K562 (cell line): ENCODE results near the gene SNX19. TPM values are rescaled to one million over a fixed set of nuclear protein-coding genes. Genes with fewer than 3 reads are reported as not detected.

Experiments
- ATAC-seq: fragments of 200-7000 bp; cut with Tn5 transposase; 3 replicates; pipeline ENCODE4 v1.9.1; 2020; ENCODE audit warnings: moderate library complexity
- BruUV-seq: library from RNA; stranded (reverse); fragments of 400-500 nt; replicated peaks from 2 replicates; lab custom pipeline; 2021; lab: Mats Ljungman, UMichigan
- CTCF ChIA-PET: fragments of 300-600 bp; formaldehyde crosslinking; extraction: SDS; loops from one replicate; lab custom pipeline; 2021; ENCODE audit warnings: low intra/inter-chr PET ratio; lab: Yijun Ruan, JAX
- POLR2A ChIA-PET: fragments of 300-600, 350-650 bp; sonication (Branson Sonifier 250); formaldehyde crosslinking; extraction: SDS; loops from one replicate; lab custom pipeline; 2021; ENCODE audit warnings: antibody characterized with exemption, inconsistent platforms; lab: Yijun Ruan, JAX
- DNase-seq, 4 experiments: peaks; one replicate each; pipeline versions ENCODE4 v3.0.0 to v3.0.0-alpha.2; 2011 to 2018; ENCODE audit warnings: low spot score in 3 of 4, mixed read lengths in 3 of 4; ENCODE audit errors: extremely low read depth in 1 of 4
- FAIRE-seq: peaks from 2 replicates; lab custom pipeline; 2011; peaks lifted over from hg19 to GRCh38; lab: Jason Lieb, UNC
- H2AFZ ChIP-seq: 2 replicates; pipeline ENCODE4 v1.6.0; 2011; ENCODE audit warnings: low read depth, low read length, control low read depth, inconsistent platforms
- H3K27ac ChIP-seq: fragments of 200-600 bp; 3 replicates; pipeline ENCODE4 v1.8.0; 2011; ENCODE audit warnings: low read depth, mild to moderate bottlenecking, control low read depth, inconsistent platforms, low read length, moderate library complexity, mixed read lengths; ENCODE audit errors: extremely low read depth
- H3K27me3 ChIP-seq, 2 experiments: fragments of 300-600 bp in 1 of 2; 2 replicates in 1 of 2; 3 replicates in 1 of 2; pipeline versions ENCODE4 v1.6.0 to v1.8.0; 2011; ENCODE audit warnings: inconsistent platforms in 2 of 2, low read length in 2 of 2, mild to moderate bottlenecking in 1 of 2, mixed read lengths in 1 of 2, moderate library complexity in 1 of 2; ENCODE audit not compliant: control insufficient read depth in 2 of 2, insufficient read depth in 2 of 2
- H3K36me3 ChIP-seq: fragments of 300-600 bp; 3 replicates; pipeline ENCODE4 v1.8.0; 2011; ENCODE audit warnings: mild to moderate bottlenecking, low read length, inconsistent platforms; ENCODE audit not compliant: control insufficient read depth, insufficient read depth
- H3K4me1 ChIP-seq, 2 experiments: fragments of 200-600 bp in 1 of 2; replicated peaks in 1 of 2; 2 replicates in 1 of 2; 3 replicates in 1 of 2; pipeline versions ENCODE4 v1.5.1 to v1.8.0; 2011; ENCODE audit warnings: inconsistent platforms in 2 of 2, low read length in 2 of 2, mild to moderate bottlenecking in 1 of 2, mixed read lengths in 1 of 2, moderate library complexity in 1 of 2; ENCODE audit not compliant: control insufficient read depth in 2 of 2, insufficient read depth in 2 of 2
- H3K4me2 ChIP-seq: 2 replicates; pipeline ENCODE4 v1.6.1; 2011; ENCODE audit warnings: low read length, control low read depth, inconsistent platforms, mixed read lengths; ENCODE audit not compliant: insufficient read depth
- H3K4me3 ChIP-seq: fragments of 200-600 bp; sonication (generic), shearing (Covaris generic); 2 replicates; pipeline ENCODE4 v1.5.1; 2016; ENCODE audit warnings: control low read depth, inconsistent platforms
- H3K79me2 ChIP-seq: fragments of 200-600 bp; 3 replicates; pipeline ENCODE4 v1.8.0; 2011; ENCODE audit warnings: low read length, inconsistent platforms; ENCODE audit not compliant: control insufficient read depth, insufficient read depth
- H3K9ac ChIP-seq, 2 experiments: 2 replicates each; pipeline versions ENCODE4 v1.6.0 to v1.6.1; 2011; ENCODE audit warnings: low read depth in 2 of 2, low read length in 2 of 2, control low read depth in 1 of 2, inconsistent platforms in 1 of 2, mild to moderate bottlenecking in 1 of 2, mixed read lengths in 1 of 2; ENCODE audit not compliant: insufficient read depth in 1 of 2
- H3K9me1 ChIP-seq: one replicate; pipeline ENCODE4 v1.6.0; 2011; ENCODE audit warnings: inconsistent platforms, mild to moderate bottlenecking, low read length, moderate library complexity; ENCODE audit not compliant: control insufficient read depth, insufficient read depth
- H3K9me3 ChIP-seq: replicated peaks from 2 replicates; pipeline ENCODE4 v1.5.1; 2011; ENCODE audit warnings: low read depth, low read length, inconsistent platforms; ENCODE audit not compliant: control insufficient read depth, insufficient read depth
- H4K20me1 ChIP-seq: replicated peaks from 2 replicates; pipeline ENCODE4 v1.6.1; 2011; ENCODE audit warnings: low read length, inconsistent platforms, mixed read lengths; ENCODE audit not compliant: control insufficient read depth, insufficient read depth
- ETV1 ChIP-seq: fragments of 450-650 bp; conservative IDR thresholded peaks from 2 replicates; pipeline ENCODE4 v1.6.1; 2016; ENCODE audit warnings: missing genetic modification characterization, control low read depth, low read depth, missing compliant biosample characterization
- HLTF ChIP-seq: fragments of 450-650 bp; IDR thresholded peaks from 2 replicates; pipeline ENCODE4 v1.6.1; 2016
- NONO ChIP-seq, 2 experiments: fragments of 200-400 bp in 1 of 2; fragments of 450-650 bp in 1 of 2; formaldehyde crosslinking in 1 of 2; IDR thresholded peaks; 2 replicates each; pipeline ENCODE4 v1.6.1; 2017; ENCODE audit warnings: low read depth in 2 of 2, mild to moderate bottlenecking in 2 of 2, moderate library complexity in 2 of 2, low read length in 1 of 2
- PML ChIP-seq: IDR thresholded peaks from 2 replicates; pipeline ENCODE4 v1.6.1; 2012; ENCODE audit warnings: low read length, inconsistent platforms
- SMAD1 ChIP-seq: fragments of 150-350 bp; IDR thresholded peaks from 2 replicates; pipeline ENCODE4 v1.6.1; 2014; ENCODE audit warnings: low read length, low read depth; ENCODE audit not compliant: partially characterized antibody
- TBL1XR1 ChIP-seq, 2 experiments: IDR thresholded peaks; 2 replicates each; pipeline ENCODE4 v1.6.1; 2012; ENCODE audit warnings: improper control_type of control experiment in 2 of 2, low read length in 2 of 2, mild to moderate bottlenecking in 1 of 2
- YBX1 ChIP-seq: fragments of 450-650 bp; IDR thresholded peaks from 2 replicates; pipeline ENCODE4 v1.7.1; 2016; ENCODE audit warnings: mild to moderate bottlenecking
- YY1 ChIP-seq, 3 experiments: IDR thresholded peaks; 2 replicates each; pipeline ENCODE4 v1.6.1; 2011; ENCODE audit warnings: low read length in 2 of 3, mild to moderate bottlenecking in 2 of 3, moderate library complexity in 2 of 3, borderline replicate concordance in 1 of 3, control low read depth in 1 of 3, low read depth in 1 of 3; ENCODE audit not compliant: insufficient read depth in 3 of 3, insufficient replicate concordance in 2 of 3, control insufficient read depth in 1 of 3, insufficient read length in 1 of 3; ENCODE audit errors: extremely low read depth in 1 of 3
- ZFX ChIP-seq: sonication (generic); formaldehyde crosslinking; IDR thresholded peaks from 2 replicates; pipeline ENCODE4 v1.8.0; 2022; ENCODE audit warnings: mild to moderate bottlenecking, missing genetic modification reagents, moderate library complexity
- ZNF395 ChIP-seq: fragments of 200-800 bp; sonication (Bioruptor generic); IDR thresholded peaks from 2 replicates; pipeline ENCODE4 v1.6.1; 2017; ENCODE audit warnings: missing genetic modification characterization, missing compliant biosample characterization
- ZNF79 ChIP-seq: fragments of 250-450 bp; sonication (Bioruptor Pico); IDR thresholded peaks from 2 replicates; pipeline ENCODE4 v1.4.0; 2020; ENCODE audit warnings: low read depth, mild to moderate bottlenecking, moderate library complexity
- WGBS: fragments of 100-300 bp; shearing (Covaris generic); methylation state at CpG from one replicate; pipeline ENCODE4 v1.1.6; 2016; ENCODE audit warnings: low coverage, mixed read lengths; ENCODE audit not compliant: insufficient coverage; ENCODE audit errors: missing lambda C conversion rate; 5-methylcytosine and 5-hydroxymethylcytosine counted together
- in situ Hi-C: fragments of 300-500 bp; cut with MboI; formaldehyde crosslinking; loops from 4 replicates; pipeline ENCODE4 v1.15.0; 2018; ENCODE audit warnings: inconsistent platforms, mixed read lengths
- intact Hi-C: fragments of 100-400 bp; cut with micrococcal nuclease; formaldehyde crosslinking; loops from 2 replicates; pipeline ENCODE4 v1.14.2; 2022
- polyA plus RNA-seq, 8 experiments: library from polyadenylated mRNA; depleted of rRNA in 4 of 8; stranded (reverse) in 5 of 8; unstranded in 3 of 8; fragments of >200 nt; fragmentation: Nextera tagmentation in 2 of 8; fragmentation: Illumina TruSeq in 1 of 8; extraction: Ambion mirVana in 2 of 8; extraction: Trizol in 1 of 8; gene quantifications; 2 replicates each; pipeline versions ENCODE4 v1.2.1 to v1.2.3, GENCODE V29; 2011 to 2014; ENCODE audit warnings: inconsistent platforms in 1 of 8, missing spikeins in 1 of 8
- total RNA-seq, 7 experiments: library from RNA; depleted of rRNA in 6 of 7; stranded (reverse); fragments of >200 nt in 6 of 7; fragmentation: Illumina TruSeq in 2 of 7; extraction: Trizol in 2 of 7; gene quantifications; 2 replicates each; pipeline versions ENCODE4 v1.2.1 to v1.2.3, GENCODE V29; 2011 to 2021; ENCODE audit warnings: low replicate concordance in 1 of 7
- TF ChIP-seq, protein P1 (sequence below): fragments of 450-650 bp; IDR thresholded peaks from 2 replicates; pipeline ENCODE4 v1.6.1; 2017; ENCODE audit warnings: antibody characterized with exemption, mild to moderate bottlenecking
- TF ChIP-seq, protein P2 (sequence below): sonication (generic); formaldehyde crosslinking; IDR thresholded peaks from 2 replicates; pipeline ENCODE4 v1.8.0; 2023; ENCODE audit warnings: mild to moderate bottlenecking, missing genetic modification reagents

The SNX19 gene
- total and polyA plus RNA-seq, 9 of the 15 experiments (the other 6 are each of a cell fraction or from before 2014, with no cell fraction given), result 2.2 to 31.3 (median 19.6) TPM

DNA sequence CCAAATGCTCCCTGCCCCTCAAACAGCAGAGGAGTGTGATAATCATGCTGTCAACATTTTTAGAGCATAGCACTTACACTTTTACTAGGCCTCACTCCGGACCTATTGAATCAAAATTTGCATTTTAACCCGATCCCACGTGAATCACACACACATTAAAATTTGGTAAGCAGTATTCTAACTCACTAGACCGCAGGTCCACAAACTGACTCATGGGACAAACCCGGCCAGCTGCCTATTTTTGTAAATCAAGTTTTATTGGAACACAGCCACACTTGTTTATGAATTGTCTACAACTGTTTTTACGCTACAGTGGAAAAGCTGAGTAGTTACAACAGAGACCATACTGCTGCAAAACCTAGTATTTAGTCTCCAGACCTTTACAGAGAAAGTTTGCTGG, 43.3 kb downstream of the SNX19 start:
- no peak overlapping the region for H3K9ac ChIP-seq
- no TSS peak for BruUV-seq
- ATAC-seq, result no peak
- in situ Hi-C loops (no loop called here), intact Hi-C loops (no loop called here)
- 76% methylated on average over 6 of the region's 6 CpGs for WGBS
- peaks cover 43% of the 10 kb centered on the region; the same call in 2 of the 3 replicates for H3K36me3 ChIP-seq
- ChIA-PET CTCF (no interaction called here), POLR2A (no interaction called here)
- no peaks in the 10 kb centered on the region for H3K9me3 ChIP-seq
- no peak overlapping the region for H3K4me3 ChIP-seq
- no peaks in the 10 kb centered on the region for H3K27me3 ChIP-seq
- H4K20me1 ChIP-seq, result no peaks in the 10 kb centered on the region
- H3K79me2 ChIP-seq, result no peaks in the 10 kb centered on the region
- no peak for DNase-seq
- no peaks in the 10 kb centered on the region for H3K4me1 ChIP-seq
- H3K27ac ChIP-seq, result no peak overlapping the region
- FAIRE-seq, result no peak
- no peaks in the 10 kb centered on the region for H3K9me1 ChIP-seq
- H2AFZ ChIP-seq, result no peak overlapping the region
- no peak overlapping the region for H3K4me2 ChIP-seq
- TF ChIP-seq ZFX (CRISPR knock-in tag) (no peak), TBL1XR1 (IDR thresholded peaks at IDR 0.05; ENCODE audit: low read length in 2 of 2) (no peak), YBX1 (no peak), ETV1 (tag) (no peak), ZNF395 (CRISPR knock-in tag) (no peak), PML (no peak), ZNF79 (CRISPR knock-in tag) (no peak), HLTF (no peak), SMAD1 (no peak), NONO (IDR thresholded peaks at IDR 0.05; ENCODE audit: low read depth in 2 of 2, low read length in 1 of 2) (no peak), YY1 (IDR thresholded peaks at IDR 0.05; ENCODE audit: borderline replicate concordance in 1 of 3, control insufficient read depth in 1 of 3, extremely low read depth in 1 of 3, insufficient read depth in 3 of 3, insufficient read length in 1 of 3, insufficient replicate concordance in 2 of 3, low read depth in 1 of 3, low read length in 2 of 3) (no peak)
- TF ChIP-seq, protein P1, sequence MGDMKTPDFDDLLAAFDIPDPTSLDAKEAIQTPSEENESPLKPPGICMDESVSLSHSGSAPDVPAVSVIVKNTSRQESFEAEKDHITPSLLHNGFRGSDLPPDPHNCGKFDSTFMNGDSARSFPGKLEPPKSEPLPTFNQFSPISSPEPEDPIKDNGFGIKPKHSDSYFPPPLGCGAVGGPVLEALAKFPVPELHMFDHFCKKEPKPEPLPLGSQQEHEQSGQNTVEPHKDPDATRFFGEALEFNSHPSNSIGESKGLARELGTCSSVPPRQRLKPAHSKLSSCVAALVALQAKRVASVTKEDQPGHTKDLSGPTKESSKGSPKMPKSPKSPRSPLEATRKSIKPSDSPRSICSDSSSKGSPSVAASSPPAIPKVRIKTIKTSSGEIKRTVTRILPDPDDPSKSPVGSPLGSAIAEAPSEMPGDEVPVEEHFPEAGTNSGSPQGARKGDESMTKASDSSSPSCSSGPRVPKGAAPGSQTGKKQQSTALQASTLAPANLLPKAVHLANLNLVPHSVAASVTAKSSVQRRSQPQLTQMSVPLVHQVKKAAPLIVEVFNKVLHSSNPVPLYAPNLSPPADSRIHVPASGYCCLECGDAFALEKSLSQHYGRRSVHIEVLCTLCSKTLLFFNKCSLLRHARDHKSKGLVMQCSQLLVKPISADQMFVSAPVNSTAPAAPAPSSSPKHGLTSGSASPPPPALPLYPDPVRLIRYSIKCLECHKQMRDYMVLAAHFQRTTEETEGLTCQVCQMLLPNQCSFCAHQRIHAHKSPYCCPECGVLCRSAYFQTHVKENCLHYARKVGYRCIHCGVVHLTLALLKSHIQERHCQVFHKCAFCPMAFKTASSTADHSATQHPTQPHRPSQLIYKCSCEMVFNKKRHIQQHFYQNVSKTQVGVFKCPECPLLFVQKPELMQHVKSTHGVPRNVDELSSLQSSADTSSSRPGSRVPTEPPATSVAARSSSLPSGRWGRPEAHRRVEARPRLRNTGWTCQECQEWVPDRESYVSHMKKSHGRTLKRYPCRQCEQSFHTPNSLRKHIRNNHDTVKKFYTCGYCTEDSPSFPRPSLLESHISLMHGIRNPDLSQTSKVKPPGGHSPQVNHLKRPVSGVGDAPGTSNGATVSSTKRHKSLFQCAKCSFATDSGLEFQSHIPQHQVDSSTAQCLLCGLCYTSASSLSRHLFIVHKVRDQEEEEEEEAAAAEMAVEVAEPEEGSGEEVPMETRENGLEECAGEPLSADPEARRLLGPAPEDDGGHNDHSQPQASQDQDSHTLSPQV, result no peak
- TF ChIP-seq, protein P2, sequence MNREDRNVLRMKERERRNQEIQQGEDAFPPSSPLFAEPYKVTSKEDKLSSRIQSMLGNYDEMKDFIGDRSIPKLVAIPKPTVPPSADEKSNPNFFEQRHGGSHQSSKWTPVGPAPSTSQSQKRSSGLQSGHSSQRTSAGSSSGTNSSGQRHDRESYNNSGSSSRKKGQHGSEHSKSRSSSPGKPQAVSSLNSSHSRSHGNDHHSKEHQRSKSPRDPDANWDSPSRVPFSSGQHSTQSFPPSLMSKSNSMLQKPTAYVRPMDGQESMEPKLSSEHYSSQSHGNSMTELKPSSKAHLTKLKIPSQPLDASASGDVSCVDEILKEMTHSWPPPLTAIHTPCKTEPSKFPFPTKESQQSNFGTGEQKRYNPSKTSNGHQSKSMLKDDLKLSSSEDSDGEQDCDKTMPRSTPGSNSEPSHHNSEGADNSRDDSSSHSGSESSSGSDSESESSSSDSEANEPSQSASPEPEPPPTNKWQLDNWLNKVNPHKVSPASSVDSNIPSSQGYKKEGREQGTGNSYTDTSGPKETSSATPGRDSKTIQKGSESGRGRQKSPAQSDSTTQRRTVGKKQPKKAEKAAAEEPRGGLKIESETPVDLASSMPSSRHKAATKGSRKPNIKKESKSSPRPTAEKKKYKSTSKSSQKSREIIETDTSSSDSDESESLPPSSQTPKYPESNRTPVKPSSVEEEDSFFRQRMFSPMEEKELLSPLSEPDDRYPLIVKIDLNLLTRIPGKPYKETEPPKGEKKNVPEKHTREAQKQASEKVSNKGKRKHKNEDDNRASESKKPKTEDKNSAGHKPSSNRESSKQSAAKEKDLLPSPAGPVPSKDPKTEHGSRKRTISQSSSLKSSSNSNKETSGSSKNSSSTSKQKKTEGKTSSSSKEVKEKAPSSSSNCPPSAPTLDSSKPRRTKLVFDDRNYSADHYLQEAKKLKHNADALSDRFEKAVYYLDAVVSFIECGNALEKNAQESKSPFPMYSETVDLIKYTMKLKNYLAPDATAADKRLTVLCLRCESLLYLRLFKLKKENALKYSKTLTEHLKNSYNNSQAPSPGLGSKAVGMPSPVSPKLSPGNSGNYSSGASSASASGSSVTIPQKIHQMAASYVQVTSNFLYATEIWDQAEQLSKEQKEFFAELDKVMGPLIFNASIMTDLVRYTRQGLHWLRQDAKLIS (CRISPR knock-in tag), result no peak
